BJ (cell line): ENCODE measurements around the gene SDCCAG8. TPM values are rescaled to one million over a fixed set of nuclear protein-coding genes. Genes with fewer than 3 reads are reported as not detected.

Experiments
- CTCF ChIA-PET: fragments of 350-600 bp; formaldehyde crosslinking; extraction: SDS; loops from one replicate; lab custom pipeline; 2021; ENCODE audit warnings: antibody characterized with exemption, inconsistent platforms; lab: Yijun Ruan, JAX
- POLR2A ChIA-PET: fragments of 300-600 bp; sonication (Branson Sonifier 250); formaldehyde crosslinking; extraction: SDS; loops from one replicate; lab custom pipeline; 2021; ENCODE audit warnings: antibody characterized with exemption; lab: Charles Lee
- DNase-seq: peaks from one replicate; pipeline ENCODE4 v3.0.0-alpha.2; 2011; ENCODE audit warnings: low read depth
- H3K27me3 ChIP-seq: 2 replicates; pipeline ENCODE4 v1.6.0; 2011; ENCODE audit warnings: low read length; ENCODE audit not compliant: control insufficient read depth, insufficient read depth
- H3K36me3 ChIP-seq: 2 replicates; pipeline ENCODE4 v1.5.1; 2011; ENCODE audit warnings: low read length; ENCODE audit not compliant: control insufficient read depth, insufficient read depth
- H3K4me3 ChIP-seq: 2 replicates; pipeline ENCODE4 v1.5.1; 2011; ENCODE audit warnings: low read depth, mild to moderate bottlenecking, control low read depth, low read length
- CTCF ChIP-seq: IDR thresholded peaks from 2 replicates; pipeline ENCODE4 v1.5.1; 2011; ENCODE audit warnings: low read depth, mild to moderate bottlenecking, control low read depth, inconsistent platforms, low read length, moderate library complexity; ENCODE audit not compliant: insufficient read depth
- polyA plus RNA-seq: library from polyadenylated mRNA; depleted of rRNA; stranded (reverse); fragments of >200 nt; gene quantifications from 2 replicates; pipeline ENCODE4 v1.2.3, GENCODE V29; 2011

SDCCAG8 gene
- polyA plus RNA-seq, 1 experiment: 17.0 TPM

- ChIA-PET POLR2A (no interaction called here), CTCF (no interaction called here)
- no peak for DNase-seq
- Histone ChIP-seq H3K4me3 (no peak overlapping the region), H3K27me3 (no peaks in the 10 kb centered on the region), H3K36me3 (no peaks in the 10 kb centered on the region)
- TF ChIP-seq CTCF: no peak
Measured at GRCh38 chr1:243396424-243396823, 140.6 kb downstream of the SDCCAG8 start.

DNA sequence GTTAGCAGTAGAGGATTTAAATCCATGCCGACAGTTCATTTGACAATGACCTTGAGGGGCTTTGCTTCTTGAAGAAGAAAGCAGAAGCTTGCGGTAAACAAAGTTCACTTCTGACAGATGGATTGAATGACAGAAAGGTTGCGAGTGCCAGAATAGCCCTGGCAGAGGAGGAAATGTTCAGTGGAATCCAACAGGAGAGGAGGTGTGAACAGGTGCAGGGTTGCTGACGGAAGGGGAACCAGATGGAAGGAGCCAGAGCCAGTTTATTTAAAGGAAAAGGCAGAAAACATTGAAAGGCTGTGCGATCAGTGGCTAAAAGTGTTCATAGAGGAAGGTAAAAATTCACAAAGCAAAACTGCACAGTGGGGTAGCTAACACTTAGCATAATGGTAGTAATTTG is 141.0 kb downstream of the SDCCAG8 start:
- H3K36me3 ChIP-seq: no peaks in the 10 kb centered on the region
- ChIA-PET POLR2A (no interaction called here), CTCF (no interaction called here)
- DNase-seq: no peak
- TF ChIP-seq CTCF: no peak
- no peaks in the 10 kb centered on the region for H3K27me3 ChIP-seq
- H3K4me3 ChIP-seq: no peak overlapping the region

GRCh38 chr1:243397613-243398321 is 141.9 kb downstream of the SDCCAG8 start:
- H3K36me3 ChIP-seq: no peaks in the 10 kb centered on the region
- TF ChIP-seq CTCF: no peak
- no peak overlapping the region for H3K4me3 ChIP-seq
- no peaks in the 10 kb centered on the region for H3K27me3 ChIP-seq
- ChIA-PET POLR2A (no interaction called here), CTCF (no interaction called here)
- no peak for DNase-seq

DNA sequence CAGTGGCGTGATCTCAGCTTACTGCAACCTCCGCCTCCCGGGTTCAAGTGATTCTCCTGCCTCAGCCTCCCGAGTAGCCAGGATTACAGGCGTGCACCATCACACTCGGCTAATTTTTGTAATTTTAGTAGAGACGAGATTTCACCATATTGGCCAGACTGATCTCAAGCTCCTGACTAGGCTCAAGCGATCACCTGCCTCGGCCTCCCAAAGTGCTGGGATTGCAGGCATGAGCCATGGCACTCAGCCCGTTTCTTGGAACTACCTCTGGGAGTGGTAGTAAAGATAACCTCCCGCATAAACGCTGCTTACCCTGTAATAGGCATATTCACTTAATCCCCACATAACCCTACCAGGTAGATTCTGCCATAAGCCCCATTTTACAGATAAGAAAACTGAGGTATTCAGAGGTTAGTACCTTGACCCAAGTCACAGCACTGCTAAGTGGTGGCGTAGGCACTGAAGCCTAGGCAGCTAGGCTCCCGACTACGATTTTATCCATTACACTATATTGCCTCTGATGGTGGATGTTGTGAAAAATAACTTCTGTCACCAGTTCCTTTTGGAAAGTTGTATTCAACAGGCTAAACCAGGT is 143.8 kb downstream of the SDCCAG8 start:
- ChIA-PET POLR2A (no interaction called here), CTCF (interaction anchor here (0.7 to 0.9 kb wide), 2 partner anchors 10 to 32 kb away, joined by 3 read pairs; no protein-coding TSS in a partner anchor)
- no peak for DNase-seq
- H3K4me3 ChIP-seq: no peak overlapping the region
- TF ChIP-seq CTCF: no peak
- no peaks in the 10 kb centered on the region for H3K36me3 ChIP-seq
- H3K27me3 ChIP-seq: no peaks in the 10 kb centered on the region

DNA sequence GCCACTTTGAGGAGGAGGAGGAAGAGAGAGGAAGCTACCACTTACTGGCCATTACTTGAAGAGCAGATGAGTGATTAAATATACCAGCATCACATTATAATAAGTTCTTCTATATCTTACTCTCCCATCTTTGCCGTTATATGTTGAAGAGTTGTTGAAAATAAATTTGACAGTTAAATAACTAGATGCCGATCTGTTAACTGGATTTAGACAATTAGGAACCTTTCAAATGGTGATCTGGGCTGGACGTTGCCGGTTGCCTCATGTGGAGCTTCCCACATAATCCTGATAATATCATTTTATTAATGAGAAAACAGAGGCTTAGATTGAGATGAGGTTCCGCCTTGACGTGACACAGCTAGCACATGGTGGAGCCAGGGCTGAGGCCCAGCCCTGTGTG is 147.0 kb downstream of the SDCCAG8 start:
- POLR2A ChIA-PET: interaction anchor here (0.6 kb wide), 1 partner anchor 659 kb away, joined by 3 read pairs; no protein-coding TSS in a partner anchor
- H3K4me3 ChIP-seq: no peak overlapping the region

More for the DNA sequence above, 147.0 kb downstream of the SDCCAG8 start:
- CTCF ChIA-PET: no interaction called here
- no peak for TF ChIP-seq CTCF
- H3K27me3 ChIP-seq: no peaks in the 10 kb centered on the region
- DNase-seq: no peak
- no peaks in the 10 kb centered on the region for H3K36me3 ChIP-seq
